Large intestine (tissue), 3 donors: ENCODE data around the gene SLC25A45. TPM values are rescaled to one million over a fixed set of nuclear protein-coding genes. Genes with fewer than 3 reads are reported as not detected.

ENCODE experiments used
- DNase-seq, 2 donors: peaks; one replicate each; pipeline versions ENCODE4 v3.0.0 to v3.0.0-alpha.2; 2013
- H3K27ac ChIP-seq: one replicate; pipeline ENCODE4 v1.5.1; 2013; ENCODE audit warnings: low read length
- H3K27me3 ChIP-seq: 2 replicates; pipeline ENCODE4 v1.6.1; 2013; ENCODE audit warnings: low read length; ENCODE audit not compliant: control insufficient read depth, insufficient read depth
- H3K36me3 ChIP-seq: 2 replicates; pipeline ENCODE4 v1.6.1; 2013; ENCODE audit warnings: low read length; ENCODE audit not compliant: control insufficient read depth, insufficient read depth
- H3K4me1 ChIP-seq: one replicate; pipeline ENCODE4 v1.6.1; 2013; ENCODE audit warnings: low read length; ENCODE audit not compliant: control insufficient read depth, insufficient read depth
- H3K4me3 ChIP-seq: one replicate; pipeline ENCODE4 v1.5.1; 2013; ENCODE audit warnings: low read length
- H3K9me3 ChIP-seq: one replicate; pipeline ENCODE4 v1.6.1; 2013; ENCODE audit warnings: mild to moderate bottlenecking, low read depth, low read length, moderate library complexity; ENCODE audit not compliant: control insufficient read depth
- WGBS: methylation state at CpG from one replicate; pipeline ENCODE4 v1.1.5; 2013; ENCODE audit warnings: low lambda C conversion rate; ENCODE audit not compliant: insufficient coverage; 5-methylcytosine and 5-hydroxymethylcytosine counted together
- polyA plus RNA-seq: library from polyadenylated mRNA; unstranded; fragments of 120-200 nt; gene quantifications from one replicate; pipeline ENCODE4 v1.2.1, GENCODE V29; 2013

Gene SLC25A45
- polyA plus RNA-seq, 1 donor = 41.2 TPM

GRCh38 chr11:65402790-65403189 is 20.3 kb upstream of the SLC25A45 start:
- Histone ChIP-seq H3K4me3 (no peak overlapping the region), H3K27ac (no peak overlapping the region), H3K9me3 (no peaks in the 10 kb centered on the region), H3K27me3 (no peaks in the 10 kb centered on the region), H3K36me3 (peaks cover 57% of the 10 kb centered on the region), H3K4me1 (peaks cover 21% of the 10 kb centered on the region)
- 60% methylated on average over 2 of the region's 2 CpGs for WGBS
- DNase-seq = no peak

- H3K4me3 ChIP-seq = no peak overlapping the region
- no peak for DNase-seq
- no CpG with 5 or more reads among the region's 10 CpGs for WGBS
- no peaks in the 10 kb centered on the region for H3K27me3 ChIP-seq
- H3K9me3 ChIP-seq = no peaks in the 10 kb centered on the region
- H3K36me3 ChIP-seq = peaks cover 61% of the 10 kb centered on the region
- peak overlapping the region; percentile 84 for H3K27ac ChIP-seq
- H3K4me1 ChIP-seq = peaks cover 21% of the 10 kb centered on the region
These were observed 19.4 kb upstream of the SLC25A45 start for GRCh38 chr11:65401803-65402248.

- H3K4me3 ChIP-seq = no peak overlapping the region
- WGBS = 17% methylated on average over 2 of the region's 16 CpGs
- no peaks in the 10 kb centered on the region for H3K27me3 ChIP-seq
- peak; percentile 74 to 90 for DNase-seq
- peaks cover 21% of the 10 kb centered on the region for H3K4me1 ChIP-seq
- no peaks in the 10 kb centered on the region for H3K9me3 ChIP-seq
- H3K36me3 ChIP-seq = peaks cover 65% of the 10 kb centered on the region
- H3K27ac ChIP-seq = peak overlapping the region; percentile 84
These were observed 18.8 kb upstream of the SLC25A45 start for GRCh38 chr11:65401073-65401802.

GRCh38 chr11:65400307-65401072 is 18.0 kb upstream of the SLC25A45 start:
- H3K4me1 ChIP-seq = peaks cover 21% of the 10 kb centered on the region
- no CpG with 5 or more reads among the region's 17 CpGs for WGBS
- no peak overlapping the region for H3K4me3 ChIP-seq
- H3K27me3 ChIP-seq = no peaks in the 10 kb centered on the region
- peak overlapping the region; percentile 71 for H3K27ac ChIP-seq
- peaks cover 69% of the 10 kb centered on the region for H3K36me3 ChIP-seq
- no peak for DNase-seq
- no peaks in the 10 kb centered on the region for H3K9me3 ChIP-seq

GRCh38 chr11:65399845-65400244 is 17.4 kb upstream of the SLC25A45 start:
- WGBS = no CpG with 5 or more reads among the region's 10 CpGs
- H3K9me3 ChIP-seq = no peaks in the 10 kb centered on the region
- peaks cover 21% of the 10 kb centered on the region for H3K4me1 ChIP-seq
- H3K36me3 ChIP-seq = peaks cover 67% of the 10 kb centered on the region
- H3K27me3 ChIP-seq = no peaks in the 10 kb centered on the region
- H3K27ac ChIP-seq = peak overlapping the region; percentile 71
- no peak for DNase-seq
- H3K4me3 ChIP-seq = no peak overlapping the region

- H3K27ac ChIP-seq = no peak overlapping the region
- peaks cover 69% of the 10 kb centered on the region for H3K36me3 ChIP-seq
- no CpG with 5 or more reads among the region's 13 CpGs for WGBS
- H3K4me1 ChIP-seq = peaks cover 21% of the 10 kb centered on the region
- DNase-seq = no peak
- no peaks in the 10 kb centered on the region for H3K9me3 ChIP-seq
- no peak overlapping the region for H3K4me3 ChIP-seq
- H3K27me3 ChIP-seq = no peaks in the 10 kb centered on the region
These were observed 16.8 kb upstream of the SLC25A45 start for GRCh38 chr11:65399249-65399648.

- DNase-seq = no peak
- peaks cover 21% of the 10 kb centered on the region for H3K4me1 ChIP-seq
- peaks cover 69% of the 10 kb centered on the region for H3K36me3 ChIP-seq
- WGBS = no CpG with 5 or more reads among the region's 16 CpGs
- H3K27ac ChIP-seq = no peak overlapping the region
- no peak overlapping the region for H3K4me3 ChIP-seq
- no peaks in the 10 kb centered on the region for H3K9me3 ChIP-seq
- no peaks in the 10 kb centered on the region for H3K27me3 ChIP-seq
These were observed 16.0 kb upstream of the SLC25A45 start for GRCh38 chr11:65398362-65398910.

- H3K36me3 ChIP-seq = peaks cover 78% of the 10 kb centered on the region
- no CpG with 5 or more reads among the region's 38 CpGs for WGBS
These were observed 14.6 kb upstream of the SLC25A45 start for GRCh38 chr11:65396769-65397745.

GRCh38 chr11:65395961-65396530 is 13.6 kb upstream of the SLC25A45 start:
- no peak for DNase-seq
- Histone ChIP-seq H3K27me3 (no peaks in the 10 kb centered on the region), H3K4me1 (peaks cover 12% of the 10 kb centered on the region), H3K4me3 (no peak overlapping the region), H3K9me3 (no peaks in the 10 kb centered on the region), H3K27ac (no peak overlapping the region), H3K36me3 (peaks cover 86% of the 10 kb centered on the region)
- WGBS = no CpG with 5 or more reads among the region's 15 CpGs

More at GRCh38 chr11:65396769-65397745, 14.6 kb upstream of the SLC25A45 start:
- H3K9me3 ChIP-seq = no peaks in the 10 kb centered on the region
- no peak for DNase-seq
- no peak overlapping the region for H3K4me3 ChIP-seq
- peaks cover 19% of the 10 kb centered on the region for H3K4me1 ChIP-seq
- no peaks in the 10 kb centered on the region for H3K27me3 ChIP-seq
- H3K27ac ChIP-seq = no peak overlapping the region
